Measurements from ENCODE around the gene HHIPL2. TPM values are rescaled to one million over a fixed set of nuclear protein-coding genes. Genes with fewer than 3 reads are reported as not detected.
"Not testable (repeated sequence)": the region's sequence is repeated elsewhere in the genome, so short reads cannot be mapped to it uniquely, and the experiment has no call there.

Gene HHIPL2
- total RNA-seq, 1 donor from 2014 or later: not detected

GRCh38 chr1:222540598-222540995 lies 7.3 kb downstream of the HHIPL2 start:
- DNase-seq (ENCODE audit: low spot score): no peak

- no peak for DNase-seq (ENCODE audit: low spot score)
Measured at GRCh38 chr1:222539951-222540597, 7.8 kb downstream of the HHIPL2 start.

- no peak for DNase-seq (ENCODE audit: low spot score)
Measured at GRCh38 chr1:222535455-222535854, 12.4 kb downstream of the HHIPL2 start.

GRCh38 chr1:222530852-222531251 lies 17.1 kb downstream of the HHIPL2 start:
- no peak for DNase-seq (ENCODE audit: low spot score)

- no peak for DNase-seq (ENCODE audit: low spot score)
Measured at GRCh38 chr1:222529916-222530315, 18.0 kb downstream of the HHIPL2 start.

GRCh38 chr1:222529181-222529580 lies 18.7 kb downstream of the HHIPL2 start:
- no peak for DNase-seq (ENCODE audit: low spot score)

- no peak for DNase-seq (ENCODE audit: low spot score)
Measured at GRCh38 chr1:222525951-222526350, 22.0 kb downstream of the HHIPL2 start.

- no peak for DNase-seq (ENCODE audit: low spot score)
Measured at GRCh38 chr1:222523852-222524251, 24.1 kb downstream of the HHIPL2 start.

GRCh38 chr1:222522105-222522915 lies 25.6 kb downstream of the HHIPL2 start:
- DNase-seq (ENCODE audit: low spot score): no peak

- no peak for DNase-seq (ENCODE audit: low spot score)
Measured at GRCh38 chr1:222521299-222522104, 26.4 kb downstream of the HHIPL2 start.

- DNase-seq (ENCODE audit: low spot score): not testable (repeated sequence)
Measured at GRCh38 chr1:222489496-222489895, 58.4 kb downstream of the HHIPL2 start.

GRCh38 chr1:222487774-222488173 lies 60.1 kb downstream of the HHIPL2 start:
- DNase-seq (ENCODE audit: low spot score): not testable (repeated sequence)

- DNase-seq (ENCODE audit: low spot score): not testable (repeated sequence)
Measured at GRCh38 chr1:222484005-222484404, 63.9 kb downstream of the HHIPL2 start.

- not testable (repeated sequence) for DNase-seq (ENCODE audit: low spot score)
Measured at GRCh38 chr1:222479567-222479966, 68.3 kb downstream of the HHIPL2 start.

GRCh38 chr1:222476436-222476835 lies 71.5 kb downstream of the HHIPL2 start:
- DNase-seq (ENCODE audit: low spot score): not testable (repeated sequence)

- not testable (repeated sequence) for DNase-seq (ENCODE audit: low spot score)
Measured at GRCh38 chr1:222473717-222474116, 74.2 kb downstream of the HHIPL2 start.

GRCh38 chr1:222472776-222473540 lies 74.9 kb downstream of the HHIPL2 start:
- not testable (repeated sequence) for DNase-seq (ENCODE audit: low spot score)

Data from umbilical cord (tissue), 2 donors.